Fibroblast of lung (primary cell): ENCODE results near the gene TMX4. TPM values are rescaled to one million over a fixed set of nuclear protein-coding genes. Genes with fewer than 3 reads are reported as not detected.
A peak's percentile ranks its signal among the peaks of the same experiment; 100 is the strongest.

ENCODE experiments used
- DNase-seq, 2 donors: peaks; one replicate each; pipeline versions ENCODE4 v3.0.0 to v3.0.0-alpha.2; 2010; ENCODE audit warnings: low read depth in 2 of 2
- H2AFZ ChIP-seq: 2 replicates; pipeline ENCODE4 v1.5.1; 2012; ENCODE audit warnings: low read length, control low read depth, inconsistent platforms
- H3K27ac ChIP-seq: 2 replicates; pipeline ENCODE4 v1.5.1; 2011; ENCODE audit warnings: low read length, control low read depth; ENCODE audit not compliant: insufficient read depth
- H3K27me3 ChIP-seq: 2 replicates; pipeline ENCODE4 v1.5.1; 2011; ENCODE audit warnings: mild to moderate bottlenecking, low read length; ENCODE audit not compliant: control insufficient read depth, insufficient read depth
- H3K36me3 ChIP-seq: 2 replicates; pipeline ENCODE4 v1.5.1; 2011; ENCODE audit warnings: low read length; ENCODE audit not compliant: control insufficient read depth, insufficient read depth
- H3K4me1 ChIP-seq: 2 replicates; pipeline ENCODE4 v1.5.1; 2011; ENCODE audit warnings: low read length; ENCODE audit not compliant: control insufficient read depth, insufficient read depth; ENCODE audit errors: extremely low read depth
- H3K4me2 ChIP-seq: 2 replicates; pipeline ENCODE4 v1.5.1; 2011; ENCODE audit warnings: low read length, control low read depth; ENCODE audit not compliant: insufficient read depth; ENCODE audit errors: extremely low read depth
- H3K4me3 ChIP-seq, 4 experiments: fragments of 200-600 bp in 1 of 4; sonication (generic) in 1 of 4; replicated peaks in 1 of 4; 2 replicates each; pipeline ENCODE4 v1.5.1; 2011 to 2016; ENCODE audit warnings: low read length in 4 of 4, low read depth in 3 of 4, mild to moderate bottlenecking in 3 of 4, control low read depth in 2 of 4, inconsistent platforms in 1 of 4, mixed read lengths in 1 of 4; ENCODE audit not compliant: insufficient read depth in 1 of 4; ENCODE audit errors: control extremely low read depth in 1 of 4
- H3K79me2 ChIP-seq: 2 replicates; pipeline ENCODE4 v1.5.1; 2012; ENCODE audit warnings: mild to moderate bottlenecking, low read length, inconsistent platforms; ENCODE audit not compliant: control insufficient read depth, insufficient read depth
- H3K9ac ChIP-seq: 2 replicates; pipeline ENCODE4 v1.5.1; 2011; ENCODE audit warnings: mild to moderate bottlenecking, low read length, control low read depth; ENCODE audit not compliant: insufficient read depth
- H3K9me3 ChIP-seq: 2 replicates; pipeline ENCODE4 v1.5.1; 2012; ENCODE audit warnings: low read depth, low read length; ENCODE audit not compliant: control insufficient read depth, insufficient read depth
- H4K20me1 ChIP-seq: 2 replicates; pipeline ENCODE4 v1.5.1; 2011; ENCODE audit warnings: low read length; ENCODE audit not compliant: control insufficient read depth, insufficient read depth; ENCODE audit errors: extremely low read depth
- EZH2 ChIP-seq: IDR thresholded peaks from 2 replicates; pipeline ENCODE4 v1.5.1; 2012; ENCODE audit warnings: low read length, control low read depth, mild to moderate bottlenecking; ENCODE audit errors: missing control alignments
- polyA minus RNA-seq: library from RNA; depleted of rRNA, polyadenylated mRNA; stranded (reverse); fragments of >200 nt; gene quantifications from 2 replicates; pipeline ENCODE4 v1.2.3, GENCODE V29; 2011; ENCODE audit warnings: low replicate concordance
- polyA plus RNA-seq, 2 donors: library from polyadenylated mRNA; depleted of rRNA in 1 of 2; stranded (reverse) in 1 of 2; unstranded in 1 of 2; fragments of >200 nt; gene quantifications; 2 replicates each; pipeline ENCODE4 v1.2.1, GENCODE V29; 2011 to 2012; ENCODE audit warnings: missing spikeins in 1 of 2
- total RNA-seq: library from RNA; depleted of rRNA; stranded (reverse); fragments of >200 nt; gene quantifications from 2 replicates; pipeline ENCODE4 v1.2.1, GENCODE V29; 2014
- TF ChIP-seq, protein P1 (sequence below), 2 donors: IDR thresholded peaks in 1 of 2; conservative IDR thresholded peaks in 1 of 2; 1 replicate in 1 of 2; 2 replicates in 1 of 2; pipeline ENCODE4 v1.5.1; 2011 to 2012; ENCODE audit warnings: low read length in 2 of 2, control low read depth in 1 of 2, inconsistent platforms in 1 of 2, low read depth in 1 of 2, mild to moderate bottlenecking in 1 of 2

The TMX4 gene
- total RNA-seq (20.5 and 23.6 TPM in 2 replicates), polyA plus RNA-seq (20.5 and 21.2 TPM in 2 replicates), polyA minus RNA-seq (7.3 and 12.2 TPM in 2 replicates)
- polyA plus RNA-seq (2012) = 16.4 and 19.7 TPM in 2 replicates

DNA sequence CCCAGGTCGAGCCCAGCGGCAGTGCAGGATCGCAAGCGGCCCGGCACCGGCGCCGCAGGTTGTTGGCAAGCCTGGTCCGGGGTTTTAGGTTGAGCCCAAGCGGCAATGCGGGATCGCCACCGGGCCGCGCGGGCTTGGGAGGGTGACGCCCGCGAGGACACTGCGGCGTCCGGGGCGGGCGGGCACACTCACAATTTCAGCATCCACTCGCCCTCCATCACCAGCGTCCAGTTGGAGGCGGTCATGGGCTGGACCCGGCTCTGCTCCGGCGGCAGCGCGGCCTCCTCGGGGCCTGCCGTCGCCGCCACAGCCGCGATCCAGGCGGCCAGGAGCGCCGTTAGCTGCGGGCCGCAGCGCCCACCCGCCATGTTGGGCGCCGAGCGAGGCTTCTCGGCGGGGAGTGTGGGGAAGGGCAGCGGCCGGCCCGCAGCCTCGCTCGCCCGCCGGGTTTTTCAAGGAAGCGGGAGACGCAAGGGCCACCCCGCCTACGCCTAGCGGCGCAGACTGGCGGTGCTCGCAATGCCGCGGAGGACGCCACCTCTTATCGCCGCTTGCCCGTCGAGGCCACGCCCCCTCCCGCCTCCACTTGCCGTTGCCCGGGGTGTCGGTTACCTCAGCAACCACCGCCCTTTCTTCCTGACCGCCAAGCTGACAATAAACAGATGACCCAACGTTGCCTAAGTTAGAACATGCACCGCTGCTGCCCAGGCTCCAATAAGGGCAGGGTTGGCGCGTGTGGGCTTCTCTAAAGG is at the start of gene TMX4:
TMX4 (minus strand) TSS at position 516 of the 752 bp plus-strand sequence; CDS start at position 368, 148 bp downstream.
- no peaks in the 10 kb centered on the region for H4K20me1 ChIP-seq
- H3K27ac ChIP-seq = peak within 1 kb of the TSS; percentile 86
- TF ChIP-seq, protein P1, sequence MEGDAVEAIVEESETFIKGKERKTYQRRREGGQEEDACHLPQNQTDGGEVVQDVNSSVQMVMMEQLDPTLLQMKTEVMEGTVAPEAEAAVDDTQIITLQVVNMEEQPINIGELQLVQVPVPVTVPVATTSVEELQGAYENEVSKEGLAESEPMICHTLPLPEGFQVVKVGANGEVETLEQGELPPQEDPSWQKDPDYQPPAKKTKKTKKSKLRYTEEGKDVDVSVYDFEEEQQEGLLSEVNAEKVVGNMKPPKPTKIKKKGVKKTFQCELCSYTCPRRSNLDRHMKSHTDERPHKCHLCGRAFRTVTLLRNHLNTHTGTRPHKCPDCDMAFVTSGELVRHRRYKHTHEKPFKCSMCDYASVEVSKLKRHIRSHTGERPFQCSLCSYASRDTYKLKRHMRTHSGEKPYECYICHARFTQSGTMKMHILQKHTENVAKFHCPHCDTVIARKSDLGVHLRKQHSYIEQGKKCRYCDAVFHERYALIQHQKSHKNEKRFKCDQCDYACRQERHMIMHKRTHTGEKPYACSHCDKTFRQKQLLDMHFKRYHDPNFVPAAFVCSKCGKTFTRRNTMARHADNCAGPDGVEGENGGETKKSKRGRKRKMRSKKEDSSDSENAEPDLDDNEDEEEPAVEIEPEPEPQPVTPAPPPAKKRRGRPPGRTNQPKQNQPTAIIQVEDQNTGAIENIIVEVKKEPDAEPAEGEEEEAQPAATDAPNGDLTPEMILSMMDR (conservative IDR thresholded peaks at IDR 0.05 in 1 of 2, IDR thresholded peaks at IDR 0.05 in 1 of 2; ENCODE audit: low read depth in 1 of 2, low read length in 2 of 2) = peak in 1 of 2 donors; percentile 26
- TF ChIP-seq EZH2 = no peak
- H3K4me1 ChIP-seq = no peaks in the 10 kb centered on the region
- peak within 1 kb of the TSS; percentile 91 for H3K9ac ChIP-seq
- H3K27me3 ChIP-seq = no peaks in the 10 kb centered on the region
- peak within 1 kb of the TSS; percentile 55 for H3K4me2 ChIP-seq
- H3K9me3 ChIP-seq = no peaks in the 10 kb centered on the region
- H2AFZ ChIP-seq = peak within 1 kb of the TSS; percentile 87
- H3K36me3 ChIP-seq = no peaks in the 10 kb centered on the region
- peak within 1 kb of the TSS; percentile 60 to 97 (median 74) for H3K4me3 ChIP-seq
- peaks cover 2% of the 10 kb centered on the region for H3K79me2 ChIP-seq
- peak; percentile 94 to 96 for DNase-seq

- Histone ChIP-seq H3K9ac (no peak overlapping the region), H4K20me1 (no peaks in the 10 kb centered on the region), H3K27me3 (no peaks in the 10 kb centered on the region), H3K79me2 (no peaks in the 10 kb centered on the region), H3K4me2 (no peak overlapping the region), H3K4me3 (no peak overlapping the region), H3K4me1 (peaks cover 6% of the 10 kb centered on the region), H3K27ac (no peak overlapping the region), H3K9me3 (no peaks in the 10 kb centered on the region), H3K36me3 (no peaks in the 10 kb centered on the region), H2AFZ (no peak overlapping the region)
- no peak for DNase-seq
- no peak for TF ChIP-seq EZH2
- TF ChIP-seq, protein P1 (conservative IDR thresholded peaks at IDR 0.05 in 1 of 2, IDR thresholded peaks at IDR 0.05 in 1 of 2; ENCODE audit: low read depth in 1 of 2, low read length in 2 of 2) = no peak
Measured at GRCh38 chr20:8067082-8067481, 47.5 kb upstream of the TMX4 start.

GRCh38 chr20:8066662-8067061 is 47.1 kb upstream of the TMX4 start:
- Histone ChIP-seq H3K4me1 (peaks cover 6% of the 10 kb centered on the region), H3K9ac (no peak overlapping the region), H2AFZ (no peak overlapping the region), H3K4me2 (no peak overlapping the region), H3K9me3 (no peaks in the 10 kb centered on the region), H4K20me1 (no peaks in the 10 kb centered on the region), H3K27ac (no peak overlapping the region), H3K4me3 (no peak overlapping the region), H3K79me2 (no peaks in the 10 kb centered on the region), H3K27me3 (no peaks in the 10 kb centered on the region), H3K36me3 (no peaks in the 10 kb centered on the region)
- no peak for DNase-seq
- TF ChIP-seq, protein P1 (conservative IDR thresholded peaks at IDR 0.05 in 1 of 2, IDR thresholded peaks at IDR 0.05 in 1 of 2; ENCODE audit: low read depth in 1 of 2, low read length in 2 of 2) = no peak
- TF ChIP-seq EZH2 = no peak
